PC-3 (cell line): ENCODE data around the gene CD300LB. TPM values are rescaled to one million over a fixed set of nuclear protein-coding genes. Genes with fewer than 3 reads are reported as not detected.

Experiments
- ATAC-seq: fragments of 200-7000 bp; cut with Tn5 transposase; 2 replicates; pipeline ENCODE4 v1.9.1; 2020; ENCODE audit warnings: mild to moderate bottlenecking, moderate library complexity
- BruUV-seq: library from RNA; stranded (reverse); fragments of 400-500 nt; replicated peaks from 2 replicates; lab custom pipeline; 2021; lab: Mats Ljungman, UMichigan
- CTCF ChIA-PET: fragments of 300-600 bp; sonication (Branson Sonifier 250); formaldehyde crosslinking; loops from one replicate; lab custom pipeline; 2022; ENCODE audit warnings: antibody characterized with exemption; lab: Charles Lee
- POLR2A ChIA-PET: fragments of 300-600 bp; sonication (Branson Sonifier 250); formaldehyde crosslinking; loops from one replicate; lab custom pipeline; 2022; ENCODE audit warnings: antibody characterized with exemption; ENCODE audit not compliant: unreplicated experiment; lab: Charles Lee
- DNase-seq: peaks from one replicate; pipeline ENCODE4 v3.0.0-alpha.2; 2015
- H2AFZ ChIP-seq: fragments of 300-600 bp; sonication (generic); 2 replicates; pipeline ENCODE4 v1.6.0; 2016; ENCODE audit warnings: antibody characterized with exemption, low read length
- H3F3A ChIP-seq: fragments of 300-600 bp; sonication (generic); one replicate; pipeline ENCODE4 v1.6.0; 2017; ENCODE audit warnings: antibody characterized with exemption, low read length, control low read depth, mild to moderate bottlenecking; ENCODE audit not compliant: unreplicated experiment
- H3K27ac ChIP-seq: fragments of 300-600 bp; sonication (generic); 2 replicates; pipeline ENCODE4 v1.5.1; 2016; ENCODE audit warnings: mild to moderate bottlenecking, low read length
- H3K27me3 ChIP-seq: fragments of 300-600 bp; sonication (generic); 2 replicates; pipeline ENCODE4 v1.6.1; 2016; ENCODE audit warnings: low read length, mixed read lengths
- H3K36me3 ChIP-seq: fragments of 300-600 bp; sonication (generic); 2 replicates; pipeline ENCODE4 v1.6.1; 2016; ENCODE audit warnings: low read depth, mixed run types, low read length, mixed read lengths
- H3K4me1 ChIP-seq: fragments of 300-600 bp; sonication (generic); 2 replicates; pipeline ENCODE4 v1.5.1; 2016; ENCODE audit warnings: low read length; ENCODE audit not compliant: insufficient read depth
- H3K4me2 ChIP-seq: fragments of 300-600 bp; sonication (generic); 2 replicates; pipeline ENCODE4 v1.6.0; 2016; ENCODE audit warnings: low read length
- H3K4me3 ChIP-seq: fragments of 300-600 bp; sonication (generic); 2 replicates; pipeline ENCODE4 v1.5.1; 2016; ENCODE audit warnings: mild to moderate bottlenecking, low read length, mixed read lengths
- H3K79me2 ChIP-seq: fragments of 300-600 bp; sonication (generic); 2 replicates; pipeline ENCODE4 v1.6.1; 2017; ENCODE audit warnings: low read length, mixed read lengths
- H3K9ac ChIP-seq: fragments of 300-600 bp; sonication (generic); 2 replicates; pipeline ENCODE4 v1.6.0; 2016; ENCODE audit warnings: mild to moderate bottlenecking, low read length
- H3K9me2 ChIP-seq: fragments of 300-600 bp; sonication (generic); replicated peaks from 2 replicates; pipeline ENCODE4 v1.6.1; 2016; ENCODE audit warnings: mixed run types, low read length, mixed read lengths
- H3K9me3 ChIP-seq: fragments of 300-600 bp; sonication (generic); 2 replicates; pipeline ENCODE4 v1.6.1; 2016; ENCODE audit warnings: low read length, mixed read lengths
- H4K20me1 ChIP-seq: fragments of 300-600 bp; sonication (generic); 2 replicates; pipeline ENCODE4 v1.6.1; 2016; ENCODE audit warnings: low read length, mixed read lengths
- EZH2 ChIP-seq: fragments of 300-600 bp; sonication (generic); IDR thresholded peaks from one replicate; pipeline ENCODE4 v1.6.1; 2017; ENCODE audit warnings: antibody characterized with exemption, mild to moderate bottlenecking, low read length; ENCODE audit not compliant: unreplicated experiment
- EZH2phosphoT487 ChIP-seq: fragments of 300-600 bp; sonication (generic); IDR thresholded peaks from 2 replicates; pipeline ENCODE4 v1.6.1; 2018; ENCODE audit warnings: mild to moderate bottlenecking, antibody characterized with exemption, low read length, borderline replicate concordance
- intact Hi-C: fragments of 100-400 bp; cut with micrococcal nuclease; formaldehyde crosslinking; loops from 2 replicates; pipeline ENCODE4 v1.9.0; 2023
- total RNA-seq: library from RNA; depleted of rRNA; stranded (reverse); fragments of >200 nt; gene quantifications from 2 replicates; pipeline ENCODE4 v1.2.3, GENCODE V29; 2014
- TF ChIP-seq, protein P1 (sequence below): fragments of 300-600 bp; sonication (generic); conservative IDR thresholded peaks from 2 replicates; pipeline ENCODE4 v1.5.1; 2017; ENCODE audit warnings: antibody characterized with exemption, low read depth, mild to moderate bottlenecking, low read length

CD300LB gene
- total RNA-seq, 1 experiment from 2014 or later: not detected

DNA sequence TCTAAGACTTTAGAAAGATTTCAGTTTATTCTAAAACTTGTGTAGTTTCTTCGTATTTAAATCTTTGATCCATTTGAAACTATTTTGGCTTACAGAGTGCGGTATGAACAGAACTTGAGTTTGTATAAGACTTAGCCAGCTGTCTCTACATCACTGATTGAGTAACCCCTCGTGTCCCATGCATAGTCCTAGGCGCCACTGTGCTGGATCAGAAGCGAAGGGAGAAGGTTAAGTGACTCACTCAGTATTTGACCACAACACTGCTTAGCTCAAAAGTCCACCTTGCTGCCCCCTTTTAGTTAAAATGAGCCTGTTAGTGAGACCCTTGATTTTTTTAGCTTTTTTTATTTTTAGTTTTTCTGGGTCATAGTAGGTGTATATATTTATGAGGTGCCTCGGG, 28.4 kb downstream of the CD300LB start:
- no peaks in the 10 kb centered on the region for H3K4me1 ChIP-seq
- no peaks in the 10 kb centered on the region for H3K9me3 ChIP-seq
- BruUV-seq: no TSS peak
- H3K79me2 ChIP-seq: no peaks in the 10 kb centered on the region
- no peaks in the 10 kb centered on the region for H3K36me3 ChIP-seq
- intact Hi-C loops: no loop called here
- no peak overlapping the region for H2AFZ ChIP-seq
- ChIA-PET POLR2A (interaction anchor here (0.6 kb wide), 1 partner anchor 22 kb away, joined by 3 read pairs; no protein-coding TSS in a partner anchor), CTCF (no interaction called here)
- ATAC-seq: no peak
- peaks cover 34% of the 10 kb centered on the region for H3K27me3 ChIP-seq
- H3K27ac ChIP-seq: no peak overlapping the region
- no peak for DNase-seq
- no peaks in the 10 kb centered on the region for H4K20me1 ChIP-seq
- no peak overlapping the region for H3K4me3 ChIP-seq
- H3K9ac ChIP-seq: no peak overlapping the region
- no peaks in the 10 kb centered on the region for H3F3A ChIP-seq
- no peaks in the 10 kb centered on the region for H3K9me2 ChIP-seq
- TF ChIP-seq EZH2 (no peak), EZH2phosphoT487 (no peak)
- TF ChIP-seq, protein P1, sequence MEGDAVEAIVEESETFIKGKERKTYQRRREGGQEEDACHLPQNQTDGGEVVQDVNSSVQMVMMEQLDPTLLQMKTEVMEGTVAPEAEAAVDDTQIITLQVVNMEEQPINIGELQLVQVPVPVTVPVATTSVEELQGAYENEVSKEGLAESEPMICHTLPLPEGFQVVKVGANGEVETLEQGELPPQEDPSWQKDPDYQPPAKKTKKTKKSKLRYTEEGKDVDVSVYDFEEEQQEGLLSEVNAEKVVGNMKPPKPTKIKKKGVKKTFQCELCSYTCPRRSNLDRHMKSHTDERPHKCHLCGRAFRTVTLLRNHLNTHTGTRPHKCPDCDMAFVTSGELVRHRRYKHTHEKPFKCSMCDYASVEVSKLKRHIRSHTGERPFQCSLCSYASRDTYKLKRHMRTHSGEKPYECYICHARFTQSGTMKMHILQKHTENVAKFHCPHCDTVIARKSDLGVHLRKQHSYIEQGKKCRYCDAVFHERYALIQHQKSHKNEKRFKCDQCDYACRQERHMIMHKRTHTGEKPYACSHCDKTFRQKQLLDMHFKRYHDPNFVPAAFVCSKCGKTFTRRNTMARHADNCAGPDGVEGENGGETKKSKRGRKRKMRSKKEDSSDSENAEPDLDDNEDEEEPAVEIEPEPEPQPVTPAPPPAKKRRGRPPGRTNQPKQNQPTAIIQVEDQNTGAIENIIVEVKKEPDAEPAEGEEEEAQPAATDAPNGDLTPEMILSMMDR: no peak
- no peak overlapping the region for H3K4me2 ChIP-seq

GRCh38 chr17:74499992-74500391, 31.3 kb downstream of the CD300LB start:
- Histone ChIP-seq H3K4me3 (no peak overlapping the region), H3K9me2 (no peaks in the 10 kb centered on the region), H2AFZ (no peak overlapping the region), H3K9me3 (no peaks in the 10 kb centered on the region), H3F3A (no peaks in the 10 kb centered on the region), H3K4me2 (no peak overlapping the region), H4K20me1 (no peaks in the 10 kb centered on the region), H3K36me3 (no peaks in the 10 kb centered on the region), H3K4me1 (no peaks in the 10 kb centered on the region), H3K27me3 (peaks cover 24% of the 10 kb centered on the region), H3K27ac (no peak overlapping the region), H3K79me2 (no peaks in the 10 kb centered on the region), H3K9ac (no peak overlapping the region)
- ChIA-PET POLR2A (no interaction called here), CTCF (interaction anchor here (0.5 kb wide), 1 partner anchor 195 kb away, joined by 16 read pairs; no protein-coding TSS in a partner anchor)
- intact Hi-C loops: no loop called here
- TF ChIP-seq EZH2: no peak
- ATAC-seq (no peak), DNase-seq (no peak)
- no TSS peak for BruUV-seq

GRCh38 chr17:74497471-74497870, 33.8 kb downstream of the CD300LB start:
- H3F3A ChIP-seq: no peaks in the 10 kb centered on the region
- no peak overlapping the region for H2AFZ ChIP-seq
- intact Hi-C loops: no loop called here
- H3K79me2 ChIP-seq: no peaks in the 10 kb centered on the region
- H3K4me3 ChIP-seq: no peak overlapping the region
- peaks cover 5% of the 10 kb centered on the region for H3K27me3 ChIP-seq
- H3K9me3 ChIP-seq: no peaks in the 10 kb centered on the region
- no peak overlapping the region for H3K9ac ChIP-seq
- no peak overlapping the region for H3K27ac ChIP-seq
- ChIA-PET POLR2A (interaction anchor here (0.6 kb wide), 1 partner anchor 140 kb away, joined by 6 read pairs; no protein-coding TSS in a partner anchor), CTCF (no interaction called here)
- BruUV-seq: no TSS peak
- no peaks in the 10 kb centered on the region for H3K4me1 ChIP-seq
- DNase-seq (no peak), ATAC-seq (no peak)
- TF ChIP-seq, protein P1: no peak
- TF ChIP-seq EZH2 (no peak), EZH2phosphoT487 (no peak)
- no peak overlapping the region for H3K4me2 ChIP-seq
- no peaks in the 10 kb centered on the region for H3K9me2 ChIP-seq
- H4K20me1 ChIP-seq: no peaks in the 10 kb centered on the region
- no peaks in the 10 kb centered on the region for H3K36me3 ChIP-seq
